ENCODE measurements around the gene BIRC3.

DNA sequence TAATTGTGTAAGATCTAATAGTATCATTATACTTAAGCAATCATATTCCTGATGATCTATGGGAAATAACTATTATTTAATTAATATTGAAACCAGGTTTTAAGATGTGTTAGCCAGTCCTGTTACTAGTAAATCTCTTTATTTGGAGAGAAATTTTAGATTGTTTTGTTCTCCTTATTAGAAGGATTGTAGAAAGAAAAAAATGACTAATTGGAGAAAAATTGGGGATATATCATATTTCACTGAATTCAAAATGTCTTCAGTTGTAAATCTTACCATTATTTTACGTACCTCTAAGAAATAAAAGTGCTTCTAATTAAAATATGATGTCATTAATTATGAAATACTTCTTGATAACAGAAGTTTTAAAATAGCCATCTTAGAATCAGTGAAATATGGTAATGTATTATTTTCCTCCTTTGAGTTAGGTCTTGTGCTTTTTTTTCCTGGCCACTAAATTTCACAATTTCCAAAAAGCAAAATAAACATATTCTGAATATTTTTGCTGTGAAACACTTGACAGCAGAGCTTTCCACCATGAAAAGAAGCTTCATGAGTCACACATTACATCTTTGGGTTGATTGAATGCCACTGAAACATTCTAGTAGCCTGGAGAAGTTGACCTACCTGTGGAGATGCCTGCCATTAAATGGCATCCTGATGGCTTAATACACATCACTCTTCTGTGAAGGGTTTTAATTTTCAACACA lies 6.4 kb downstream of the BIRC3 start:
- no peak for TF ChIP-seq CTCF (conservative IDR thresholded peaks at IDR 0.05; ENCODE audit: low read depth, low read length)
- TF ChIP-seq RCOR1 (IDR thresholded peaks at IDR 0.05; ENCODE audit: insufficient replicate concordance, low read length): no peak
- TF ChIP-seq MXI1 (IDR thresholded peaks at IDR 0.05; ENCODE audit: borderline replicate concordance, low read depth, low read length): no peak
- TF ChIP-seq RAD21 (IDR thresholded peaks at IDR 0.05; ENCODE audit: low read length): no peak
- TF ChIP-seq NFE2L2 (IDR thresholded peaks at IDR 0.05; ENCODE audit: low read depth, low read length): no peak
- no peak for TF ChIP-seq POLR2A (IDR thresholded peaks at IDR 0.05; ENCODE audit: low read depth, low read length)
- TF ChIP-seq, protein P1, sequence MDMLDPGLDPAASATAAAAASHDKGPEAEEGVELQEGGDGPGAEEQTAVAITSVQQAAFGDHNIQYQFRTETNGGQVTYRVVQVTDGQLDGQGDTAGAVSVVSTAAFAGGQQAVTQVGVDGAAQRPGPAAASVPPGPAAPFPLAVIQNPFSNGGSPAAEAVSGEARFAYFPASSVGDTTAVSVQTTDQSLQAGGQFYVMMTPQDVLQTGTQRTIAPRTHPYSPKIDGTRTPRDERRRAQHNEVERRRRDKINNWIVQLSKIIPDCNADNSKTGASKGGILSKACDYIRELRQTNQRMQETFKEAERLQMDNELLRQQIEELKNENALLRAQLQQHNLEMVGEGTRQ (IDR thresholded peaks at IDR 0.05; ENCODE audit: low read depth, low read length): no peak
- no peak for TF ChIP-seq RFX5 (IDR thresholded peaks at IDR 0.05; ENCODE audit: low read depth, low read length)
- TF ChIP-seq, protein P2, sequence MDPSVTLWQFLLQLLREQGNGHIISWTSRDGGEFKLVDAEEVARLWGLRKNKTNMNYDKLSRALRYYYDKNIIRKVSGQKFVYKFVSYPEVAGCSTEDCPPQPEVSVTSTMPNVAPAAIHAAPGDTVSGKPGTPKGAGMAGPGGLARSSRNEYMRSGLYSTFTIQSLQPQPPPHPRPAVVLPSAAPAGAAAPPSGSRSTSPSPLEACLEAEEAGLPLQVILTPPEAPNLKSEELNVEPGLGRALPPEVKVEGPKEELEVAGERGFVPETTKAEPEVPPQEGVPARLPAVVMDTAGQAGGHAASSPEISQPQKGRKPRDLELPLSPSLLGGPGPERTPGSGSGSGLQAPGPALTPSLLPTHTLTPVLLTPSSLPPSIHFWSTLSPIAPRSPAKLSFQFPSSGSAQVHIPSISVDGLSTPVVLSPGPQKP (IDR thresholded peaks at IDR 0.05; ENCODE audit: borderline replicate concordance, low read depth, low read length): no peak
- TF ChIP-seq CEBPB (IDR thresholded peaks at IDR 0.05; ENCODE audit: low read depth, low read length): peak; percentile 91

All from IMR-90 (cell line).